Measurements from ENCODE around the gene RPTOR.

GRCh38 chr17:80831491-80831890, 286.9 kb downstream of the RPTOR start:
- no peak for TF ChIP-seq CTCF (IDR thresholded peaks at IDR 0.05)
- TF ChIP-seq POLR2AphosphoS5 (IDR thresholded peaks at IDR 0.05): no peak
- TF ChIP-seq POLR2A (IDR thresholded peaks at IDR 0.05): no peak
